GM18498 (cell line): ENCODE measurements around the gene TGM5.
"Not testable (repeated sequence)": the region's sequence is repeated elsewhere in the genome, so short reads cannot be mapped to it uniquely, and the experiment has no call there.

Experiments
- ATAC-seq: cut with Tn5 transposase; IDR thresholded peaks from one replicate; pipeline ENCODE4 v1.9.1; 2021; ENCODE audit warnings: mild to moderate bottlenecking, moderate library complexity; ENCODE audit not compliant: unreplicated experiment

TGM5 gene

GRCh38 chr15:43246261-43246774 lies 20.4 kb downstream of the TGM5 start:
- ATAC-seq = no peak

DNA sequence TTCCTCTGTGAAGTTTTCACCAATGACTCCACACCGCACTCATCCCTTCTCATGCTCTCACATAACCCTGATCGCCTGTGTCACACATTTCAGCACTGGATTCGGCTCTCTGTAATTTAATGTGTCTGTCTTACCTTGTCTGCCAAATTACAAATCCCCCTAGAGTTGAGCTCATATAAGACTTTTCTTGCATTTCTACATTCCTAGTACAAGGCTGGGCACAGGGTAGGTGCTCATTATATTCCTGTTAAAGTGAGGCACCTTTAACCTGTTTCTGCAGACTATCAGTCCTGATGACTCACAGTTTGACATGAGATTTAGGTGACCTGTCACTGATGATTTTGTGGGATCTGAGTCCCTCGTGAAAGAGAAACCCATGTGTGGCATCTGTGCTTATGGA lies 22.6 kb downstream of the TGM5 start:
- no peak for ATAC-seq

DNA sequence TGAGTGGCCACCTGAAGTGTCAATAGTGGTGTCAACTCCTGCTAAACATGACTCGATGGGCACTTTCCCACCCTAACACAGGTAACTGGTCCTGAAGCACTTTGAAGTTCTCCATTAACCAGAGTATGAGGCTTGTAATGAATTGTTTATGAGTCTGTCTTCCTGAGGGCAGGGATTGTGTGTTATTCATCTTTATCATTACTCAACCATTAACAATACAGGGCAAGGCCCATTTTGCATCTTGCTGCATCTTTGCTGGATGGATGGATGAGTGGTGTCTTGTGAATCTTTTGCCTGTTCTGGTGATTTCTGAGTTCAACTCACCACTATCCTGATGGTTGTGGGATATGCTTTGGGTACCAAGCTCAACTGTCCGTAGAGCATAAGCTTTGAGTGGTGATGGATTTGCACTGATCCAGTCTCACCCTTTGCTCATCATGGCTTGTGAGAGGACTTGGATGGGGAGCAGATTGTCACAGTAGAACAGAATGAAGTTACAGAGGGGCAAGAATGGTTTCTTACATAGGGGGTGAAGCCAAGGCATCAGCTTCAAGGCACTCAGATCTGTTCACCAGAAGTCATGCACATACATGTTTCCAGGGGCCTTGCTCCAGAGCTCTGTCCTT lies 23.6 kb downstream of the TGM5 start:
- no peak for ATAC-seq

GRCh38 chr15:43242616-43243015 lies 24.1 kb downstream of the TGM5 start:
- no peak for ATAC-seq

GRCh38 chr15:43241100-43241499 lies 25.6 kb downstream of the TGM5 start:
- no peak for ATAC-seq

- ATAC-seq = no peak
These were observed 26.8 kb downstream of the TGM5 start for GRCh38 chr15:43239732-43240491.

GRCh38 chr15:43238671-43239131 lies 28.0 kb downstream of the TGM5 start:
- no peak for ATAC-seq

GRCh38 chr15:43237842-43238470 lies 28.8 kb downstream of the TGM5 start:
- ATAC-seq = no peak

DNA sequence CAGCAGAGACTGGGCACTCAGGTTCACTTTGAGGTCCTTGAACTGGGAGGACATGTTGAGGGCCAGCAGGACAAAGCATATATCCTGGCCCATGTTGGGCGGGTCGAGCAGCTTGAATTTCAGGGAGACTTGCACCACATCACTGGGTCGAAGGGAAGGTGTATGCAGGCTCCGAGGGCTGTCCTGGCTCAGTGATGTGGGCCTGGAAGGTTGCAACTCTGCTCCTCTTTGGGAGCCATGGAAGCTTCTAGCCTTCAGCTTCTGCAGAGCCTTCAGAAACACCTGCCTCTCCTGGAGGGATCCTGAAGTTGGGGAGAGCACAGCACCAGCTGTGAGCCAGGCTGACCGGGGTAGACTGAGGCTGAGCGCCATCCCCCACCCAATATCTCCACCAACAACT lies 31.2 kb downstream of the TGM5 start:
- no peak for ATAC-seq

DNA sequence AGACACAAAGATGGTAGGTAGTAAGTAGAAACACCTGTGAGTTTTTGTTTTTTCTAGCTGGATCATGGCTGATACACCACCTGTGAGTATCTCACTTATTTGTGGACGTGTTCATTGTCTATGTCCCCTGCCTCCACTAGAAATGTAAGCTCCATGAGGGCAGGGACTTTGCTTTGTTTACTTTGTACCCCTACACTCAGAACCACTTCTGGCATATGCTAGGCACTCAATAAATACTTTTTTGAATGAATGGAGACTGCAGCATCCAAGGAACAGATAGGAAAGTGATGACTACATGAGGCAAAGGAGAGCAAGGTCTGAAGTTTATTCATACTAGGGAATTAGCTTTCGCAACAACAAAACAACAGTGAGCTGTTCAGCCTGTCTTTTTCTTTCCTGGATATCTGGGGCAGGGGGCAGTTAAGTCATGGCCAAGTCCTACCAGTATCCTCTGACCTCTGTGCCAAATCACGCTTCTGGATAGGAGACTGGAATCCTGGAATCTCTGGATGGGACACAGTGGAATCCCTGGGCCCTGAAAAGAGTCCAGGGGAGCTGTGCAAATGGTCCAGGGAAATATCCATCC lies 34.3 kb downstream of the TGM5 start:
- ATAC-seq = no peak

GRCh38 chr15:43230640-43231115 lies 36.0 kb downstream of the TGM5 start:
- ATAC-seq = no peak

DNA sequence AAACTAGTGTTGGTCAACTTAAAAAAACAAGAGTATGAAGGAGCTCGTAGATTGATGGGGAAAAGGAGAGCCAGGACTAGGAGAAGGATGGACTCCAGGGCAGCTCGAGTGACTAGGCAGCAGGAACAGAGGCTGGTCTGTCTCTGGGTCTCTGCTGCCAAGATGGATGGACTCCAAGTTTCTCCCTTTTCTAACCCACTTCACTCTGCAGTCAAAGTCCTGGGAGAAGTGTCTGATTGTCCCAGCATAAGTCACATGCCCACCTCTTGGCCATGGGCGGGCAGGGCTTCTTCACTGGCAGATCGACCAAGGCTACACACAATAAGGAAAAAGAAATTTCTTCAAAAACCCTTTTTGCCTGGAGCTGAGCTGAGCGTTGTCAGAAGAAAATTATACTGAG lies 36.8 kb downstream of the TGM5 start:
- no peak for ATAC-seq

GRCh38 chr15:43226436-43227305 lies 40.1 kb downstream of the TGM5 start:
- ATAC-seq = no peak

DNA sequence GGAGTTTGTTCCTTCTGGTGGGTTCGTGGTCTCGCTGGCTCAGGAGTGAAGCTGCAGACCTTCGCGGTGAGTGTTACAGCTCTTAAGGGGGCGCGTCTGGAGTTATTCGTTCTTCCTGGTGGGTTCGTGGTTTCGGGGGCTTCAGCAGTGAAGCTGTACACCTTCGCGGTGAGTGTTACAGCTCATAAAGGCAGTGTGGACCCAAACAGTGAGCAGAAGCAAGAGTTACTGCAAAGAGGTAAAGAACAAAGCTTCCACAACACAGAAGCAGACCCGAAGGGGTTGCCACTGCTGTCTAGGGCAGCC lies 40.8 kb downstream of the TGM5 start:
- not testable (repeated sequence) for ATAC-seq

DNA sequence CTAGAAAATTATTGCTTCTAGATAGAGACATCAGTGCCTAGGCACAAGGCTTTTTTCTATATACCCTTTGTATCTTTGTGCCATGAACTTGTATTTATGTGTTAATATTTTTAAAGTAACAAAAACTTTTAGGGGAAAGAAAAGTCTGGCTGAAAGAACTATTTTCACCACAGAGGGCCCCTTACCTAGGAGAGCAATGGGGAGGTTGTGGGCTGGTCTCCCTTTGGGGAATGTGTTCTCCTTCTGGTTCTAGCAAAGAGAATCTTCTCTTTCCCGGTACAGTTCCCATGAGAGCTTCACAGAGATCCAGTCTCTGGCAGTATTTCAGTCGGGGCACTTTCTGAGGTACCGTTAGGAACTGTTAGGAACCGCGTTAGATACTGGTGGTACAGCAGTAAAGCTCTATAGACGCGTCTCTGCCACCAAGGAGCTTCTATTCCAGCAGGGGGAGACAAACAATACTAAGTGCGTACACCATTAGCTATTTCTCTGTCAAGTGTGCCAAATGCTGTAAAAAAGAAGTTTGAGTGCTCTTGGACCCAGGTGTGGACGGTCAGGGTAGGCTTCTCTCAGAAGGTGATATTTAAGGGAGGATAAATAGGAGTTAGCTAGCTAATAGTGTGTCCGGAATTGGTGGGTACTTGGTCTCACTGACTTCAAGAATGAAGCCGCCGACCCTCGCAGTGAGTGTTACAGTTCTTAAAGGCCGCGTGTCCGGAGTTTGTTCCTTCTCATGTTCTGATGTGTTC lies 41.4 kb downstream of the TGM5 start:
- ATAC-seq = no peak

GRCh38 chr15:43221422-43221821 lies 45.3 kb downstream of the TGM5 start:
- no peak for ATAC-seq

GRCh38 chr15:43220991-43221403 lies 45.7 kb downstream of the TGM5 start, which contains the start of gene EPB42:
EPB42 (minus strand) TSS chr15:43221018; CDS start chr15:43220825, 193 bp downstream.
- ATAC-seq = no peak

DNA sequence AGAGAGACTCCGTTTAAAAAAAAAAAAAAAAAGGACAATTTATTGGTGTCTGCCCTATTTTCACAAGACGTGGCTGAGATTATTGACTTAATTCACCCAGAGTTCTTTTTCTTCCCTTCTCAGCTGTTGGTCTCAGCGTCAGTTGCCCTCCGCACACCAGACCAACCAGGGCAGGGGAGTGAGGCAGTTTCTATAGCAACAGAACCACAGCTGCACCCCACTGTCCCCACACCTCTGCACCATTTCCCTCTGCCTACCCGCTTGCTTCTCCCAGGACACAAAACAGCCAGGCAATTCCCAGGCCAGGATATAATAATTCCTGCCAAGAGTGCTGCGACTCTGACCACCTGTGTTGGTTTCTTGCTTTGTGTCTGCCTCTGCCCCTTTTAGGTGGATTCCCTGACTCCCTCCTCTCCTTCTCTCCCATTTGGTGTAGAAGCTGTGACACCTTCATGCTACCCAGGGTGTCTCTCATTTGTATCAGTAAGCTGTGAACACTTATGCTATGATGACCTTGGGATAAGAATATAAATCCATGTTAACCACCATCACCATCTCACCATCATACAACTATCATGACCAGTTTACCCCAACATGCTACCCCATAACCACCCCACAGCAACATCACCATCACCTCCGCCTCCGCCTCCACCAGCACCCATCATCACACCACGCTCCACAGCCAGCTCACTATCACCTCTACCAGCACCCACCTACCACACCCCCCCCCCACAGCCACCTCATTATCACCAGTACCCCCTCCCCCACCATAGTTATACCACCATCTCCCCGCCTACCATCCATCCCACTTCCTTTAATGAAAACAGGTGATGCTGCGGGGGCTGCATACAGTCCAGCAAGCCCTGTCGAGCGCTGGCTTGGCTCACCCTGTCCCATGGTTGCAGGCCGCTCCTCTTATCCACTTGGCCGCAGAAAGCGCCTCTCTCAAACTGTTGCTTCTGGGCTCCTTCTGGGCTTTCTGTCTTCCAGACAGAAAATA lies 46.5 kb downstream of the TGM5 start:
- no peak for ATAC-seq
